HepG2 (cell line): Measurements from ENCODE around the gene VEGFA. TPM values are rescaled to one million over a fixed set of nuclear protein-coding genes. Genes with fewer than 3 reads are reported as not detected.

Experiments used
- ARNTL ChIP-seq: sonication (generic); formaldehyde crosslinking; IDR thresholded peaks from 2 replicates; pipeline ENCODE4 v1.4.0; 2020; ENCODE audit warnings: mild to moderate bottlenecking, missing genetic modification reagents
- ATM ChIP-seq: fragments of 450-650 bp; IDR thresholded peaks from 2 replicates; pipeline ENCODE4 v1.7.1; 2017; ENCODE audit warnings: mild to moderate bottlenecking, borderline replicate concordance
- FOSL1 ChIP-seq: sonication (generic); formaldehyde crosslinking; IDR thresholded peaks from 2 replicates; pipeline ENCODE4 v1.9.0; 2021; ENCODE audit warnings: missing genetic modification reagents, borderline replicate concordance
- GFI1 ChIP-seq: sonication (generic); formaldehyde crosslinking; IDR thresholded peaks from 2 replicates; pipeline ENCODE4 v1.5.0; 2020; ENCODE audit warnings: missing genetic modification reagents, mild to moderate bottlenecking, borderline replicate concordance
- GPN1 ChIP-seq: sonication (generic); formaldehyde crosslinking; IDR thresholded peaks from 2 replicates; pipeline ENCODE4 v1.5.1; 2020; ENCODE audit warnings: missing genetic modification reagents, borderline replicate concordance
- HMG20B ChIP-seq: conservative IDR thresholded peaks from 2 replicates; pipeline ENCODE4 v1.6.1; 2016; ENCODE audit warnings: missing genetic modification reagents, missing compliant biosample characterization
- HMGXB3 ChIP-seq: sonication (generic); formaldehyde crosslinking; IDR thresholded peaks from 2 replicates; pipeline ENCODE4 v1.4.0; 2020; ENCODE audit warnings: missing genetic modification reagents, borderline replicate concordance
- KMT2B ChIP-seq: IDR thresholded peaks from 2 replicates; pipeline ENCODE4 v1.6.1; 2016; ENCODE audit warnings: missing genetic modification reagents, missing compliant biosample characterization
- PLSCR1 ChIP-seq: sonication (generic); formaldehyde crosslinking; IDR thresholded peaks from 2 replicates; pipeline ENCODE4 v1.5.0; 2020; ENCODE audit warnings: missing genetic modification reagents, mild to moderate bottlenecking, borderline replicate concordance
- SRSF4 ChIP-seq: fragments of 200-400 bp; formaldehyde crosslinking; IDR thresholded peaks from one replicate; pipeline ENCODE4 v1.6.1; 2018; ENCODE audit warnings: mild to moderate bottlenecking, low read depth, low read length, moderate library complexity; ENCODE audit not compliant: poor library complexity, severe bottlenecking
- TSC22D2 ChIP-seq: sonication (generic); formaldehyde crosslinking; IDR thresholded peaks from 2 replicates; pipeline ENCODE4 v1.5.1; 2020; ENCODE audit warnings: missing genetic modification reagents, mild to moderate bottlenecking, borderline replicate concordance
- ZHX2 ChIP-seq, 2 experiments: sonication (generic) in 1 of 2; formaldehyde crosslinking in 1 of 2; IDR thresholded peaks; 2 replicates each; pipeline versions ENCODE4 v1.6.1 to v1.9.0; 2014 to 2022; ENCODE audit warnings: antibody characterized with exemption in 1 of 2, borderline replicate concordance in 1 of 2, inconsistent platforms in 1 of 2, low read depth in 1 of 2, missing genetic modification reagents in 1 of 2
- ZNF230 ChIP-seq: sonication (generic); formaldehyde crosslinking; IDR thresholded peaks from 2 replicates; pipeline ENCODE4 v1.4.0; 2020; ENCODE audit warnings: mild to moderate bottlenecking, missing genetic modification reagents
- ZNF713 ChIP-seq: sonication (generic); formaldehyde crosslinking; IDR thresholded peaks from 2 replicates; pipeline ENCODE4 v1.4.0; 2020; ENCODE audit warnings: mild to moderate bottlenecking, missing genetic modification reagents
- ZNF784 ChIP-seq: sonication (generic); formaldehyde crosslinking; IDR thresholded peaks from 2 replicates; pipeline ENCODE4 v1.5.1; 2020; ENCODE audit warnings: missing genetic modification reagents, mild to moderate bottlenecking, borderline replicate concordance
- ZSCAN21 ChIP-seq: sonication (generic); formaldehyde crosslinking; IDR thresholded peaks from 2 replicates; pipeline ENCODE4 v1.8.0; 2022; ENCODE audit warnings: mild to moderate bottlenecking, missing genetic modification reagents, moderate library complexity, borderline replicate concordance
- polyA plus RNA-seq, 8 experiments: library from polyadenylated mRNA; depleted of rRNA in 3 of 8; stranded (reverse) in 7 of 8; unstranded in 1 of 8; fragments of >200 nt; fragmentation: Illumina TruSeq in 4 of 8; extraction: Trizol in 4 of 8; gene quantifications; 2 replicates each; pipeline versions ENCODE4 v1.2.1 to v1.2.3, GENCODE V29; 2011 to 2016; ENCODE audit warnings: low read depth in 4 of 8, missing spikeins in 1 of 8, mixed read lengths in 1 of 8; ENCODE audit not compliant: insufficient read depth in 1 of 8
- total RNA-seq, 5 experiments: library from RNA; depleted of rRNA; stranded (reverse); fragments of >200 nt; fragmentation: Illumina TruSeq; extraction: Trizol; gene quantifications; 2 replicates each; pipeline ENCODE4 v1.2.3, GENCODE V29; 2016; ENCODE audit warnings: low read depth in 1 of 5

VEGFA gene
- total and polyA plus RNA-seq, 2 of the 13 experiments (the other 11 are each of a cell fraction or from before 2014, with no cell fraction given): 68.1 to 629 TPM

- TF ChIP-seq HMGXB3 (CRISPR knock-in tag): peak; percentile 68; the same call in 1 of the 2 replicates
- peak; percentile 70; the same call in 1 of the 2 replicates for TF ChIP-seq TSC22D2
- no peak for TF ChIP-seq FOSL1 (CRISPR knock-in tag)
- no peak for TF ChIP-seq PLSCR1 (CRISPR knock-in tag)
- peak; percentile 77; the same call in 1 of the 2 replicates for TF ChIP-seq ATM
- TF ChIP-seq HMG20B (CRISPR knock-in tag): peak; percentile 60
- TF ChIP-seq ARNTL (CRISPR knock-in tag): peak; percentile 71; the same call in 1 of the 2 replicates
- TF ChIP-seq ZNF784 (CRISPR knock-in tag): no peak
- TF ChIP-seq KMT2B: peak; percentile 33; the same call in 1 of the 2 replicates
- no peak for TF ChIP-seq GPN1 (CRISPR knock-in tag)
- no peak for TF ChIP-seq GFI1
- TF ChIP-seq ZHX2 (IDR thresholded peaks at IDR 0.05; ENCODE audit: low read depth): 0 out of 2 replicates have a peak, but pooled peaks have one; percentile 35
- TF ChIP-seq ZHX2 (CRISPR knock-in tag; IDR thresholded peaks at IDR 0.05; ENCODE audit: borderline replicate concordance): no peak
- no peak for TF ChIP-seq SRSF4
- no peak for TF ChIP-seq ZNF230 (CRISPR knock-in tag)
- TF ChIP-seq ZNF713 (CRISPR knock-in tag): no peak
- TF ChIP-seq ZSCAN21: peak; percentile 91
Observed at GRCh38 chr6:43724914-43725642, 44.9 kb upstream of the VEGFA start (continued).
